ENCODE data around the gene MGAT4A.

The MGAT4A gene

GRCh38 chr2:98731041-98731893 lies at the start of gene MGAT4A:
Gene MGAT4A (minus strand): TSS chr2:98731132. CDS start chr2:98726332, 4,800 bp downstream.
- in situ Hi-C loops (cut with HindIII; ENCODE audit: low sequenced_read_pairs) = loop anchor here (5.0 kb wide), 1 partner anchor 46 kb away; no protein-coding TSS in a partner anchor

DNA sequence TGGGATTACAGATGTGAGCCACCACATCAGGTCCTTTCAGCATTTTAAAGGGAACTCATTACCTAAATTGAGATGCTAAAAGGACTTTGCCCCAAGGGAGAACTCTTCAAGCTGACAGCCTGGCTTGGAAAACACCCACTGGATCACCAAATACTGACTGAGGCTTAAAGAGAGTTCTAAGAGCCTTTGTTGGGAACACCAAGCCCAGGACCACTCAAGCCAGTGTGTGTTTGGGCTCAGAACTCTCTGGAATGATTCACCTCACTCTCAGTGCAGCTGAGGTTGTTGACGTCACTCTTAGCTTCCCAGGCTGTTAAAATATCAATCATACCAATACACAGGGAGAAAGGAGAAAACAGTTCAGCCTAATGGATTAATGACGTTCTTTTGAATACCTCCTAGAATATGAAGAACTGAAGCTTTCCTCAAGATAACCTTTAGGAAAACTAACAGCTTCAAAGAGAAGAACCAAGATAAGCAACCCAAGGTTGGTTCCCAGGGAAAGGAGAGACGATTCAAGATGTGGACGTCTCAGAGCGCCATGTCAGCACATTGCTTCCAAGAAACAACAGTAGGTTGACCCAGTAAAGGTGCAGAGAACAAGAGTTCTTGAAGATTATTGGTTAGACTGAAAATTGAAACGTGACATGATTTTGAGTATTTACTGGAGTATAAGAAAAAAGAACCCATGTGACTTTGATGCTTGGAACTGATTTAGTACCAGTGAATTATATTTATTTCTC lies 48.0 kb upstream of the MGAT4A start:
- in situ Hi-C loops (cut with HindIII; ENCODE audit: low sequenced_read_pairs) = loop anchor here (5.0 kb wide), 1 partner anchor 47 kb away; the partner anchor contains the start of gene MGAT4A

- in situ Hi-C loops (cut with HindIII; ENCODE audit: low sequenced_read_pairs) = loop anchor here (5.0 kb wide), 1 partner anchor 46 kb away; the partner anchor contains the start of gene MGAT4A
Observed at GRCh38 chr2:98778151-98778550, 47.2 kb upstream of the MGAT4A start.

- in situ Hi-C loops (cut with HindIII; ENCODE audit: low sequenced_read_pairs) = loop anchor here (5.0 kb wide), 1 partner anchor 45 kb away; the partner anchor contains the start of gene MGAT4A
Observed at GRCh38 chr2:98777710-98778109, 46.8 kb upstream of the MGAT4A start.

- in situ Hi-C loops (cut with HindIII; ENCODE audit: low sequenced_read_pairs) = loop anchor here (5.0 kb wide), 1 partner anchor 45 kb away; the partner anchor contains the start of gene MGAT4A
Observed at GRCh38 chr2:98777076-98777475, 46.1 kb upstream of the MGAT4A start.

DNA sequence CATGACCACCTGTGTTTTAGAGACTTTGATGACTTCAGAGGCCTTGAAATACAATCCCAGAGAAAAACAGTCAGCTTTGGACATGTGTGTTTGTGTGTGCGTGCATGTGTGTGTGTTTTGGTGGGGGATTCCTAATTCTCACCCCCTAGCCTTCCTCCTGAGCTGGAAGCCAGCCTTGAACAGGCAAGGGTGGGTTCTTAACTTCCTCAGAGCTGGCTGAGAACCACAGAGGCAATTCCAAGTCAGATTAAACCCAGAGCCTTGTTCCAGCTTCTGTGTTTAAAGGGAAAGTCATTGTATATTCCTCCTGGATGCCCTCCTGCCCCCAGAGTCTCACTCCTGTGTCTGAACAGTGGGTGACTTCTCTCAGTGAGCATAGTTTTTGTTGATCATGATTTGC lies 45.2 kb upstream of the MGAT4A start:
- in situ Hi-C loops (cut with HindIII; ENCODE audit: low sequenced_read_pairs) = loop anchor here (5.0 kb wide), 1 partner anchor 44 kb away; the partner anchor contains the start of gene MGAT4A

DNA sequence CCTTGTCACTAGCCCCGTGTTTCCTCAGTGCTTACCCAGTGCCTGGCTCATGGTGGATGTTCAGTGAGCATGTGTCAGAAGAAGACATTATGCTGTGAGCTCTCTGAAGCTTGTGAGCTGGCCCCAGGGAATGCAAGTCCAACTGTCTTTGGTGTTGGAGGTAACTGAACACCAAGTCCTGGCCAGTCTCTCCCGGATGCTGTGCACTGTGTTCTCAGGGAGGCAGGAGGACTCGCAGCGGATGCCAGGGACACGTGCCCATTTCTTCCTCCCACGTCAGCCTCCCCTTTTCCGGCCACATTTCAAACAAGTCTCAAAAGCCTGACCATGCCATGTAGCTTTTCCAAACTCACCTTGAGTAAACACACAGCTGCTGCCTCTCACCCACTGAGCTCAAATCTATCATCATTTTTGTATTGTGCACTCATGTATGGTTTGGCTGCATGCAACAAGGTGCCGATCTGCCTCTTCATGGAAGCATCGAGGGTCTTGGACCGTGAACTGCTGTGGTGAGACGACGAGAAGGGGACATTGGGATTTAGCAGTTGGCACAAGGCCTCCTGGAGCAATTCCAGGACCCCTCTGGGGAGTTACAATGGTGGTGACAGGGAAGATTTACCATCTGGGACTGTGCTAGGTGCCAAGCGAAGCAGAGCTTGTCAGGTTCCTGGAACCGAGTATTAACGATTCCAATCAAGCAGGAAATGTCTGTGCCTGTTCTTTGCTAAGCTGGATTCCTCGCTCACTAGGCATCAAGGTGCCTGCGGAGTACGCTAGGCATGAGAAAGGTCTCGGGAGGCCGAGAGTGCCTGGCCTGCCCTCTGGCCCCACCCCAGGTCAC lies 44.4 kb upstream of the MGAT4A start:
- in situ Hi-C loops (cut with HindIII; ENCODE audit: low sequenced_read_pairs) = loop anchor here (5.0 kb wide), 1 partner anchor 43 kb away; the partner anchor contains the start of gene MGAT4A

DNA sequence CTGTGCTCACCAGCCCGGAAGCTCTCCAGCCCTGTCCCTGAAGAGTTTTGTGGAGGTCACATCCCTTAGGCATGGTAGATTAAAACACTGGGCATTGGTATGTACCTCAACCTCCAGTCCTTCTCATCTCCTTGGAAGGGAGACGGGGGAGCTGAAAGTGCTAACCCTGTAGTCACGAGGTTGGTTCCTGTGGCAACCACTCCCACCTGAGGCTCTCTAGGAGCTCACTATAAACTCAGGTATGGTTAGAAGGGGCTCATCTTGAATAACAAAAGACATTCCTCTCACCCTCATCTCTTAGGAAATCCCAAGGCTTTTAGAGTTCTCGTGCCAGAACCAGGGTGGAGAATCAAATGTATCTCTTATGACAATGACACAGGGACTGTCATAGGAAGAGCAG lies 43.0 kb upstream of the MGAT4A start:
- in situ Hi-C loops (cut with HindIII; ENCODE audit: low sequenced_read_pairs) = no loop called here

GRCh38 chr2:98773169-98773568 lies 42.2 kb upstream of the MGAT4A start:
- in situ Hi-C loops (cut with HindIII; ENCODE audit: low sequenced_read_pairs) = no loop called here

GRCh38 chr2:98772536-98772935 lies 41.6 kb upstream of the MGAT4A start:
- in situ Hi-C loops (cut with HindIII; ENCODE audit: low sequenced_read_pairs) = no loop called here

DNA sequence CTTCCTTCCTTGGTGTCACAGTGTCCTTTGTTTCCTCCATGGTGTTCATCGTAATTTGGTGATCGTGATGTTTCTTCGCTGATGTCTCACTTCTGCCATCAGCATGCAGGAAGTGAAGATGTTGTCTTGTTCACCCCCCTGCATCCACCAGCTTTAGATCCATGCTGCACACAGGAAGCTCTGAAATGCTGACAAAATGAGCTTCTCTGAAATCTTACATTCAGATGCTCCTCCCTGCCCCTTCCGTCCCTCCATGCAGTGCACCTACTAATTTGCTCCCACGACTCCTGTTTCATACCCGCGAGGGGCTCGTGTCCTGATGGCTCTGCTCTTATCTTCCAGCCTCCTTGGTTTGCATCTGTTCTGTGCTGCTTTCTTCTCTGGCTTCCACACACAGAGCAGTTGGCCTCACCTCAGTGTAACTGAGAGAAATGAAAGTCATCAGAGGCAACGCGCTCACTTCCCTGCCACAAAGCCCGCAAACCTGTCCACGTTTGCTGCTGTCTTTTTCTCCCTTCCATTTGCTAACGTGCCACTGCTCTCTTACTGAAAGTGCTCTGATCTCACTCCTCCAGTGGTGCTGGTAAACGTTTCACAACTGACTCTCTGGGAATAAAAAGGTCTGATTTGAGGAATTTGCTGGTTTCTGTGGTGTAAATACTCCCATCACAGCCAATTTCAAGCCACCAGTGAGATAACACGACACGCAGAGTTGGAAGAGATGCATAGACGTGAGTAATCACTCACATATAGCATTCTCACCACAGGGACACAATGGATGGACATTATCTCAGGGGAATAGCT lies 41.0 kb upstream of the MGAT4A start:
- in situ Hi-C loops (cut with HindIII; ENCODE audit: low sequenced_read_pairs) = no loop called here

DNA sequence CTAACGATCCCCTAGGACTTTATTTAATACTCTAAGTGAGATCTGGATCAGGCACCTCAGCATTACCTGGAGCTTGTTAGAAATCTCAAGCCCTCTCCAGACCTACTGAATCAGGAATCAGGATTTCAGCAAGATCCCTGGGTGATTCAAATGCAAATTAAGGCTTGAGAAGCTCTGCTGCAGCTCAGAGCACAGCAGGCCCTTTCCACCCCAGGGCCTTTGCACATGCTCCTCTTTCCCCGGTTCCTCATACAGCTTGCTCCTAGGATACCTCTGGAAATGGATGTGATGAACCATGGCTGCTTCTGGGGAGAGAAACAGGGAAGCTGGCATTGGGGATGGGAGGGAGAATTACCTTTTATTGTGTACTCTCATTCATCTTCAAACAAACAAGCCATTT lies 40.3 kb upstream of the MGAT4A start:
- in situ Hi-C loops (cut with HindIII; ENCODE audit: low sequenced_read_pairs) = no loop called here

- in situ Hi-C loops (cut with HindIII; ENCODE audit: low sequenced_read_pairs) = no loop called here
Observed at GRCh38 chr2:98769784-98770183, 38.9 kb upstream of the MGAT4A start.

DNA sequence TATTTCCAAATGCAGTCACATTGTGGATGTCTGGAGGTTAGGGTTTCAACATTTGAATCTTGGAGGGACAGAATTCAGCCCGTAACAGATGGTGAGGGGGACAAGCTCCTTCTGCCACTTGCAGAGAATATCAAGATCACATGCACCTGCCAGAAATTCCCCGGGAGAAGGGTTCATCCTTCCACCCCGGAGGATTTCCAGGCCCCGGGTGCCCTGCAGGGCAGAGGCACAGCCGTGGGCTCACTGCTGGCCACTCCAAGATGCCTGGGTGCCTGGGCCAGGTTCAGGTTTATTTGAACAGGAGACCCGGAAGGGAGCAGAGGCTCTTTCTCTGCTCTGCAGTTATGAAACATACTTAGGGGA lies 38.2 kb upstream of the MGAT4A start:
- in situ Hi-C loops (cut with HindIII; ENCODE audit: low sequenced_read_pairs) = no loop called here

GRCh38 chr2:98768384-98769113 lies 37.6 kb upstream of the MGAT4A start:
- in situ Hi-C loops (cut with HindIII; ENCODE audit: low sequenced_read_pairs) = no loop called here

DNA sequence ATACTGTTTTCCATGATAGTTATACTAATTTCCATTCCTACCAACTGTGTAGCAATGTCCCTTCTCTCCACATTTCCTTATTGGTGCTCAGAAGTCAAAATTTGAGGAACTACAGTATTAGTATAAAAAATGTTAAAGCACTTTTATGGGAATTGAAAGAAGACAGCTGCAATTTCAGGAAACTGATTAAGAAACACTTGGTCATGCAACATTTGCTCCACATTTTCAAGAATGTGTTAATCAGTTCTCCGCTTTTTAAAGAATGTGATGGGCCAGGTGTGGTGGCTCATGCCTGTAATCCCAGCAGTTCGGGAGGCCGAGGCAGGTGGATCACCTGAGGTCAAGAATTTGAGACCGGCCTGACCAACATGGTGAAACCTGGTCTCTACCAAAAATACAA lies 33.6 kb upstream of the MGAT4A start:
- in situ Hi-C loops (cut with HindIII; ENCODE audit: low sequenced_read_pairs) = no loop called here

DNA sequence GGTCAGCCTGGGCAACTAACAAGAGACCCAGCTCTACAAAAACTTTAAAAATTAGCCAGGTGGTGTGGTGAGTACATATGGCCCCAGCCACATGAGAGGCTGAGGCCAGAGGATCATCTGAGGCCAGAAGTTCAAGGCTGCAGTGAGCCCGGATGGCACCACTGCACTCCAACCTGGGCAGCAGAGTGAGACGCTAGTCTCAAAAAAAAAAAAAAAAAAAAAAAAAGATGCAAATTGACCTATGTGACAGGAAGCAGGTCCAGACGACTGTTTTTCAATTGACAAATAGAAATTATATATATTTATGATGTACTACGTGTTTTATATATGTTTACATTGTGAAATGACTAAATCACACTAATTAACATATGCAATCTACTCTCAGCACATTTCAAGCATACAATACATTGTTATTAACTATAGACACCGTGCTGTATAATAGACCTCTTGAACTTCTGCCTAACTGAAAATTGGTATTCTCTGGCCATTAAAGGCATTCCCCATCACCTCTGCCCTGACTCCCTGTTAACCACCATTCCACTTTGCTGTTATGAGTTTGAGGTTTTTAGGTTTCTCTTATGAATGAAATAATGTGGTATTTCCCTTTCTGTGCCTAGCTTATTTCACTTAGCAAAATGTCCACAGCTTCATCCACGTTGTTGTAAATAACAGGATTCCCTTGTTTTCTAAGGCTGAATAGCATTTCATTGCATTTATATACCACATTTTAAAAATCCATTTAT lies 32.4 kb upstream of the MGAT4A start:
- in situ Hi-C loops (cut with HindIII; ENCODE audit: low sequenced_read_pairs) = no loop called here

GRCh38 chr2:98761909-98762308 lies 31.0 kb upstream of the MGAT4A start:
- in situ Hi-C loops (cut with HindIII; ENCODE audit: low sequenced_read_pairs) = no loop called here

All from endothelial cell of hepatic sinusoid (primary cell).